Measurements from ENCODE around the gene ASCL2.

- TF ChIP-seq CTCF (IDR thresholded peaks at IDR 0.05) = no peak
- no peak for TF ChIP-seq POLR2A (IDR thresholded peaks at IDR 0.05)
Observed at GRCh38 chr11:2266586-2267305, 3.6 kb downstream of the ASCL2 start.
